IMR-90 (cell line): ENCODE data around the gene PLXNA1.

ENCODE experiments used
- BHLHE40 ChIP-seq: fragments of 150-350 bp; IDR thresholded peaks from 2 replicates; pipeline ENCODE4 v1.6.1; 2016; ENCODE audit warnings: mild to moderate bottlenecking, low read depth, low read length
- CEBPB ChIP-seq: IDR thresholded peaks from 2 replicates; pipeline ENCODE4 v1.6.1; 2012; ENCODE audit warnings: low read depth, low read length, improper control_type of control experiment
- CHD1 ChIP-seq: IDR thresholded peaks from 2 replicates; pipeline ENCODE4 v1.6.1; 2012; ENCODE audit warnings: low read depth, low read length, improper control_type of control experiment
- MAZ ChIP-seq: IDR thresholded peaks from 2 replicates; pipeline ENCODE4 v1.6.1; 2012; ENCODE audit warnings: low read depth, mild to moderate bottlenecking, low read length, improper control_type of control experiment, moderate library complexity, borderline replicate concordance
- MXI1 ChIP-seq: IDR thresholded peaks from 2 replicates; pipeline ENCODE4 v1.6.1; 2012; ENCODE audit warnings: low read depth, mild to moderate bottlenecking, low read length, moderate library complexity, borderline replicate concordance
- POLR2A ChIP-seq: IDR thresholded peaks from 2 replicates; pipeline ENCODE4 v1.6.1; 2012; ENCODE audit warnings: mild to moderate bottlenecking, low read depth, low read length
- RAD21 ChIP-seq: IDR thresholded peaks from 2 replicates; pipeline ENCODE4 v1.6.1; 2012; ENCODE audit warnings: low read length, improper control_type of control experiment
- RCOR1 ChIP-seq: IDR thresholded peaks from 2 replicates; pipeline ENCODE4 v1.6.1; 2012; ENCODE audit warnings: mild to moderate bottlenecking, low read length, improper control_type of control experiment; ENCODE audit not compliant: insufficient replicate concordance
- RFX5 ChIP-seq: IDR thresholded peaks from 2 replicates; pipeline ENCODE4 v1.8.0; 2012; ENCODE audit warnings: low read depth, mild to moderate bottlenecking, low read length, moderate library complexity
- SMC3 ChIP-seq: fragments of 150-350 bp; IDR thresholded peaks from 2 replicates; pipeline ENCODE4 v1.6.1; 2016; ENCODE audit warnings: low read depth, mild to moderate bottlenecking, antibody characterized with exemption, low read length, moderate library complexity
- TF ChIP-seq, protein P1 (sequence below): conservative IDR thresholded peaks from 2 replicates; pipeline ENCODE4 v1.5.1; 2012; ENCODE audit warnings: mild to moderate bottlenecking, low read depth, low read length, improper control_type of control experiment
- TF ChIP-seq, protein P2 (sequence below): fragments of 150-350 bp; IDR thresholded peaks from 2 replicates; pipeline ENCODE4 v1.6.1; 2017; ENCODE audit warnings: mild to moderate bottlenecking, antibody characterized with exemption, low read length, low read depth

DNA sequence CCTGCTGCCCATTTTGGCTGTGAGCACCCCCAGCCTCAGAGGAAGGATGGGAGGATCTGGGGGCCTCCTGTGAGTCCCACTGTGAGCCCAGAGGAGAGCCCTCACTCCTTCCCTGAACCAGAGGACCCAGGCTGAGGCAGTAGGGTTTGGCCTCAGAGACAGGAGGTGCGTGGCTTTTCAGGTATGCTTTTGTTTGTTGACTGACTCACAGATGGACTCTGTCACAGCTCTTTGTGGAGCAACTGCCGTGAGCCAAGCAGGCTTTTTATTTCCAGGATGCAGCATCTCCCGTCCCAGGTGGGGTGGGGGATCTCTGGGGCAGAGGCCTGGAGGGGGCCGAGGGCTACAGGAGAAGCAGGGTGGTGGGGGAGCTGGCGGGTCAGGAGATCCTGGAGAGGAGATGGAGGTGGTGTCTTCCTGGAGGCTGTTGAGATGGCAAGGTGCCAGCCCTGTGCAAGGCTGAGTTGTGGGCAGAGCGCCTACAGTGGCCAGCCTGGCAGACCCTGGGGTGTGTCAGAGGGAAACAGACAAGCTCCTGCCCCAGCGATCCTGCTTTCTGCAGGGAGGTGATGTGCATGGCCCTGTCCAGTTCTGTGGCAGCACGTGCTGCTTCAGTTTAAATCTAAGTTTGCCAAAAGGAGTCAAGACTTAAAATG, 24.0 kb downstream of the PLXNA1 start:
- TF ChIP-seq, protein P1, sequence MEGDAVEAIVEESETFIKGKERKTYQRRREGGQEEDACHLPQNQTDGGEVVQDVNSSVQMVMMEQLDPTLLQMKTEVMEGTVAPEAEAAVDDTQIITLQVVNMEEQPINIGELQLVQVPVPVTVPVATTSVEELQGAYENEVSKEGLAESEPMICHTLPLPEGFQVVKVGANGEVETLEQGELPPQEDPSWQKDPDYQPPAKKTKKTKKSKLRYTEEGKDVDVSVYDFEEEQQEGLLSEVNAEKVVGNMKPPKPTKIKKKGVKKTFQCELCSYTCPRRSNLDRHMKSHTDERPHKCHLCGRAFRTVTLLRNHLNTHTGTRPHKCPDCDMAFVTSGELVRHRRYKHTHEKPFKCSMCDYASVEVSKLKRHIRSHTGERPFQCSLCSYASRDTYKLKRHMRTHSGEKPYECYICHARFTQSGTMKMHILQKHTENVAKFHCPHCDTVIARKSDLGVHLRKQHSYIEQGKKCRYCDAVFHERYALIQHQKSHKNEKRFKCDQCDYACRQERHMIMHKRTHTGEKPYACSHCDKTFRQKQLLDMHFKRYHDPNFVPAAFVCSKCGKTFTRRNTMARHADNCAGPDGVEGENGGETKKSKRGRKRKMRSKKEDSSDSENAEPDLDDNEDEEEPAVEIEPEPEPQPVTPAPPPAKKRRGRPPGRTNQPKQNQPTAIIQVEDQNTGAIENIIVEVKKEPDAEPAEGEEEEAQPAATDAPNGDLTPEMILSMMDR = no peak
- TF ChIP-seq RCOR1 (no peak), SMC3 (no peak), POLR2A (no peak), BHLHE40 (no peak), CEBPB (no peak), MXI1 (no peak), MAZ (no peak), RAD21 (no peak), RFX5 (no peak), CHD1 (no peak)
- TF ChIP-seq, protein P2, sequence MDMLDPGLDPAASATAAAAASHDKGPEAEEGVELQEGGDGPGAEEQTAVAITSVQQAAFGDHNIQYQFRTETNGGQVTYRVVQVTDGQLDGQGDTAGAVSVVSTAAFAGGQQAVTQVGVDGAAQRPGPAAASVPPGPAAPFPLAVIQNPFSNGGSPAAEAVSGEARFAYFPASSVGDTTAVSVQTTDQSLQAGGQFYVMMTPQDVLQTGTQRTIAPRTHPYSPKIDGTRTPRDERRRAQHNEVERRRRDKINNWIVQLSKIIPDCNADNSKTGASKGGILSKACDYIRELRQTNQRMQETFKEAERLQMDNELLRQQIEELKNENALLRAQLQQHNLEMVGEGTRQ = no peak
